OCI-LY1 (cell line): ENCODE data around the gene P3H4.

Source experiments
- H2AFZ ChIP-seq: fragments of 200-600 bp; sonication (generic), shearing (Covaris generic); 2 replicates; pipeline ENCODE4 v1.6.0; 2014; ENCODE audit warnings: antibody characterized with exemption, mild to moderate bottlenecking, low read length
- H3F3A ChIP-seq: fragments of 200-600 bp; sonication (generic), shearing (Covaris generic); 2 replicates; pipeline ENCODE4 v1.6.0; 2014; ENCODE audit warnings: mild to moderate bottlenecking, antibody characterized with exemption, low read length, moderate library complexity; ENCODE audit not compliant: insufficient read depth
- H3K27ac ChIP-seq: fragments of 200-600 bp; sonication (generic); 2 replicates; pipeline ENCODE4 v1.5.1; 2014; ENCODE audit warnings: low read length, mixed run types, mild to moderate bottlenecking, low read depth; ENCODE audit not compliant: poor library complexity, severe bottlenecking
- H3K27me3 ChIP-seq: fragments of 200-600 bp; sonication (generic); 2 replicates; pipeline ENCODE4 v1.6.0; 2014; ENCODE audit warnings: antibody characterized with exemption, mild to moderate bottlenecking, low read length, moderate library complexity; ENCODE audit not compliant: insufficient read depth
- H3K36me3 ChIP-seq: fragments of 200-600 bp; sonication (generic); 2 replicates; pipeline ENCODE4 v1.6.1; 2014; ENCODE audit warnings: mild to moderate bottlenecking, antibody characterized with exemption, low read length, moderate library complexity, mixed read lengths; ENCODE audit not compliant: insufficient read depth
- H3K4me1 ChIP-seq: fragments of 200-600 bp; sonication (generic); 2 replicates; pipeline ENCODE4 v1.5.1; 2014; ENCODE audit warnings: mild to moderate bottlenecking, low read length, moderate library complexity; ENCODE audit not compliant: insufficient read depth, severe bottlenecking
- H3K4me2 ChIP-seq: fragments of 200-600 bp; sonication (generic), shearing (Covaris generic); 2 replicates; pipeline ENCODE4 v1.6.1; 2014; ENCODE audit warnings: low read length
- H3K4me3 ChIP-seq: fragments of 200-600 bp; sonication (generic); 2 replicates; pipeline ENCODE4 v1.5.1; 2014; ENCODE audit warnings: low read length, low read depth, mild to moderate bottlenecking, mixed read lengths; ENCODE audit not compliant: poor library complexity, severe bottlenecking
- H3K79me2 ChIP-seq: fragments of 200-600 bp; shearing (Covaris generic); 2 replicates; pipeline ENCODE4 v1.6.1; 2016; ENCODE audit warnings: mixed run types, low read length, mixed read lengths; ENCODE audit not compliant: insufficient read depth
- H3K9ac ChIP-seq: fragments of 200-600 bp; sonication (generic), shearing (Covaris generic); 2 replicates; pipeline ENCODE4 v1.6.1; 2014; ENCODE audit warnings: mild to moderate bottlenecking, low read length, mixed read lengths
- H3K9me2 ChIP-seq: fragments of 200-600 bp; sonication (generic), shearing (Covaris generic); 2 replicates; pipeline ENCODE4 v1.6.1; 2014; ENCODE audit warnings: low read depth, mild to moderate bottlenecking, low read length, mixed read lengths
- H3K9me3 ChIP-seq: fragments of 200-600 bp; shearing (Covaris generic); 2 replicates; pipeline ENCODE4 v1.6.1; 2014; ENCODE audit warnings: low read length, mixed read lengths
- H4K20me1 ChIP-seq: fragments of 200-600 bp; sonication (generic), shearing (Covaris generic); 2 replicates; pipeline ENCODE4 v1.6.0; 2016; ENCODE audit warnings: mild to moderate bottlenecking, low read length; ENCODE audit not compliant: insufficient read depth
- EZH2 ChIP-seq: fragments of 200-600 bp; sonication (generic), shearing (Covaris generic); IDR thresholded peaks from 2 replicates; pipeline ENCODE4 v1.8.0; 2017; ENCODE audit warnings: borderline replicate concordance, mixed run types, mild to moderate bottlenecking, antibody characterized with exemption, low read length, moderate library complexity, mixed read lengths
- TF ChIP-seq, protein P1 (sequence below): fragments of 200-600 bp; sonication (generic), shearing (Covaris generic); IDR thresholded peaks from 2 replicates; pipeline ENCODE4 v1.5.1; 2017; ENCODE audit warnings: mild to moderate bottlenecking, antibody characterized with exemption, low read length, moderate library complexity, mixed read lengths

Gene P3H4

DNA sequence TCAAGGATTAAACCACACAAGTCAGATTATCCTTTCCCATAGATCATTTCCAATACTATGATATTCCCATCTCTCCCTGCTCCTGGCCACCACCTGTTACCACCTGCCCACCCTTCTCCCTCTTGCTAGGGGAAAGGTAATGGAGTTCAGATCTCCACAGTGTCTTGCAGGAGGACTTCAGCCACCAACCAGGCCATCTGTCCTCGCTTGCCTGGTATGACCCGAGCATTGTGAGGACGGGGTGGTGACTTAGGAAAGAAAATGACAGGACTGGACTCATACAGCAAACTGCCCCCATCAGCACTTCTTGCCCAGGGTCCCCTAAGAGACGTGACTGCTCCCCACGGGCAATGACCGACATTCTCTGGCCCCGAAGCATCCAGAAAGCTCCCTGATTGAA, 11.8 kb upstream of the P3H4 start:
- H4K20me1 ChIP-seq, result no peaks in the 10 kb centered on the region
- no peak overlapping the region for H2AFZ ChIP-seq
- no peaks in the 10 kb centered on the region for H3K9me3 ChIP-seq
- no peaks in the 10 kb centered on the region for H3F3A ChIP-seq
- no peak overlapping the region for H3K4me3 ChIP-seq
- H3K79me2 ChIP-seq, result no peaks in the 10 kb centered on the region
- no peak overlapping the region for H3K4me2 ChIP-seq
- no peak for TF ChIP-seq EZH2
- TF ChIP-seq, protein P1, sequence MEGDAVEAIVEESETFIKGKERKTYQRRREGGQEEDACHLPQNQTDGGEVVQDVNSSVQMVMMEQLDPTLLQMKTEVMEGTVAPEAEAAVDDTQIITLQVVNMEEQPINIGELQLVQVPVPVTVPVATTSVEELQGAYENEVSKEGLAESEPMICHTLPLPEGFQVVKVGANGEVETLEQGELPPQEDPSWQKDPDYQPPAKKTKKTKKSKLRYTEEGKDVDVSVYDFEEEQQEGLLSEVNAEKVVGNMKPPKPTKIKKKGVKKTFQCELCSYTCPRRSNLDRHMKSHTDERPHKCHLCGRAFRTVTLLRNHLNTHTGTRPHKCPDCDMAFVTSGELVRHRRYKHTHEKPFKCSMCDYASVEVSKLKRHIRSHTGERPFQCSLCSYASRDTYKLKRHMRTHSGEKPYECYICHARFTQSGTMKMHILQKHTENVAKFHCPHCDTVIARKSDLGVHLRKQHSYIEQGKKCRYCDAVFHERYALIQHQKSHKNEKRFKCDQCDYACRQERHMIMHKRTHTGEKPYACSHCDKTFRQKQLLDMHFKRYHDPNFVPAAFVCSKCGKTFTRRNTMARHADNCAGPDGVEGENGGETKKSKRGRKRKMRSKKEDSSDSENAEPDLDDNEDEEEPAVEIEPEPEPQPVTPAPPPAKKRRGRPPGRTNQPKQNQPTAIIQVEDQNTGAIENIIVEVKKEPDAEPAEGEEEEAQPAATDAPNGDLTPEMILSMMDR, result no peak
- 0 out of 2 replicates have a peak, but pooled peaks cover 6% of the 10 kb centered on the region for H3K27me3 ChIP-seq
- peaks cover 20% of the 10 kb centered on the region for H3K36me3 ChIP-seq
- no peak overlapping the region for H3K9ac ChIP-seq
- no peak overlapping the region for H3K27ac ChIP-seq
- no peaks in the 10 kb centered on the region for H3K9me2 ChIP-seq
- peaks cover 5% of the 10 kb centered on the region for H3K4me1 ChIP-seq

DNA sequence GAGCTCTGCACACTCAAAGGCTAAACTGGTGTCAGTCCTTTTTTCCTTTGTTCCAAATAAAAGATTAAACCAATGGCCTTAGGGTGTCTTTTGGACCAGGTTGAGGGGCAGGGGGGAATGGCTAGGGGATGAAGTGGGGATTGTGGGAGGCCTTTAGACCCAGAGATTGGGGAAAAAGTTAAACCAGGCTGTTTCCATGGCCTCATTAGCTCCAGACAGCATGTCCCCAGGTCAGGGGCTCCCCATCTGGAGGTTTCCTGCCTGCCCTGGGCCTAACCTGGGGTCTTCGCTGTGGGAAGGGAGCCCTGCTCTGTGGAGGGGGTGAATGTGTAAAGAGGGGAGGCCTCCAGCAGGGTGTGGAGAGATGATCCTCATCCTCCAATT, 11.4 kb upstream of the P3H4 start:
- no peaks in the 10 kb centered on the region for H3K79me2 ChIP-seq
- peaks cover 18% of the 10 kb centered on the region for H3K36me3 ChIP-seq
- H3K27me3 ChIP-seq, result peaks cover 10% of the 10 kb centered on the region; the same call in 1 of the 2 replicates
- H2AFZ ChIP-seq, result no peak overlapping the region
- no peak overlapping the region for H3K4me2 ChIP-seq
- no peaks in the 10 kb centered on the region for H3K9me3 ChIP-seq
- no peak overlapping the region for H3K27ac ChIP-seq
- H4K20me1 ChIP-seq, result no peaks in the 10 kb centered on the region
- H3K4me1 ChIP-seq, result peaks cover 10% of the 10 kb centered on the region
- no peak overlapping the region for H3K4me3 ChIP-seq
- no peak for TF ChIP-seq EZH2
- TF ChIP-seq, protein P1, result no peak
- no peak overlapping the region for H3K9ac ChIP-seq
- no peaks in the 10 kb centered on the region for H3F3A ChIP-seq
- no peaks in the 10 kb centered on the region for H3K9me2 ChIP-seq

DNA sequence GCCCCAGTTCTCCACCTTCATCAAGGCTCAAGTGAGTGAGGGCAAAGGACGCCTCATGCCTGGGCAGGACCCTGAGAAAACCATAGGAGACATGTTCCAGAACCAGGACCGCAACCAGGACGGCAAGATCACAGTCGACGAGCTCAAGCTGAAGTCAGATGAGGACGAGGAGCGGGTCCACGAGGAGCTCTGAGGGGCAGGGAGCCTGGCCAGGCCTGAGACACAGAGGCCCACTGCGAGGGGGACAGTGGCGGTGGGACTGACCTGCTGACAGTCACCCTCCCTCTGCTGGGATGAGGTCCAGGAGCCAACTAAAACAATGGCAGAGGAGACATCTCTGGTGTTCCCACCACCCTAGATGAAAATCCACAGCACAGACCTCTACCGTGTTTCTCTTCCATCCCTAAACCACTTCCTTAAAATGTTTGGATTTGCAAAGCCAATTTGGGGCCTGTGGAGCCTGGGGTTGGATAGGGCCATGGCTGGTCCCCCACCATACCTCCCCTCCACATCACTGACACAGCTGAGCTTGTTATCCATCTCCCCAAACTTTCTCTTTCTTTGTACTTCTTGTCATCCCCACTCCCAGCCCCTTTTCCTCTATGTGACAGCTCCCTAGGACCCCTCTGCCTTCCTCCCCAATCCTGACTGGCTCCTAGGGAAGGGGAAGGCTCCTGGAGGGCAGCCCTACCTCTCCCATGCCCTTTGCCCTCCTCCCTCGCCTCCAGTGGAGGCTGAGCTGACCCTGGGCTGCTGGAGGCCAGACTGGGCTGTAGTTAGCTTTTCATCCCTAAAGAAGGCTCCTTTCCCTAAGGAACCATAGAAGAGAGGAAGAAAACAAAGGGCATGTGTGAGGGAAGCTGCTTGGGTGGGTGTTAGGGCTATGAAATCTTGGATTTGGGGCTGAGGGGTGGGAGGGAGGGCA, 10.7 kb upstream of the P3H4 start:
- Histone ChIP-seq H3K4me1 (peaks cover 10% of the 10 kb centered on the region), H3K36me3 (peaks cover 14% of the 10 kb centered on the region), H3K27ac (no peak overlapping the region), H4K20me1 (no peaks in the 10 kb centered on the region), H3K27me3 (peaks cover 16% of the 10 kb centered on the region; the same call in 1 of the 2 replicates), H3K9ac (no peak overlapping the region), H3F3A (no peaks in the 10 kb centered on the region), H3K9me3 (no peaks in the 10 kb centered on the region), H2AFZ (no peak overlapping the region), H3K79me2 (no peaks in the 10 kb centered on the region), H3K9me2 (no peaks in the 10 kb centered on the region), H3K4me3 (no peak overlapping the region), H3K4me2 (no peak overlapping the region)
- TF ChIP-seq EZH2, result no peak
- TF ChIP-seq, protein P1, result no peak
